H1 (cell line): ENCODE results near the gene ATP6AP1. TPM values are rescaled to one million over a fixed set of nuclear protein-coding genes. Genes with fewer than 3 reads are reported as not detected.

Experiments
- ATF2 ChIP-seq: IDR thresholded peaks from 2 replicates; pipeline ENCODE4 v1.6.1; 2012; ENCODE audit warnings: low read length, inconsistent platforms
- CHD7 ChIP-seq: fragments of 300-600 bp; sonication (generic); IDR thresholded peaks from 2 replicates; pipeline ENCODE4 v1.7.1; 2012; ENCODE audit warnings: low read length, moderate library complexity, mild to moderate bottlenecking, inconsistent platforms; ENCODE audit not compliant: insufficient replicate concordance
- GTF2F1 ChIP-seq: IDR thresholded peaks from 2 replicates; pipeline ENCODE4 v1.6.1; 2012; ENCODE audit warnings: low read depth, low read length, improper control_type of control experiment, borderline replicate concordance
- SP2 ChIP-seq: IDR thresholded peaks from 2 replicates; pipeline ENCODE4 v1.6.1; 2012; ENCODE audit warnings: mild to moderate bottlenecking, low read length, inconsistent platforms
- polyA plus RNA-seq, 7 experiments: library from polyadenylated mRNA; depleted of rRNA in 3 of 7; stranded (reverse) in 5 of 7; unstranded in 2 of 7; fragments of >200 nt in 5 of 7; fragments of 200-250 nt in 2 of 7; gene quantifications; 1 replicate in 5 of 7; 2 replicates in 1 of 7; 4 replicates in 1 of 7; pipeline versions ENCODE4 v1.2.1 to v1.2.3, GENCODE V29; 2011 to 2013; ENCODE audit warnings: missing spikeins in 2 of 7, mixed read lengths in 2 of 7
- total RNA-seq: library from RNA; stranded (reverse); fragmentation: NEBNext Ultra II Directional; extraction: Animal tissue kit (Norgen Biotek cat#: 25700); gene quantifications from 2 replicates; pipeline ENCODE4 v1.2.1, GENCODE V29; 2021

Gene ATP6AP1
- total and polyA plus RNA-seq, 2 of the 8 experiments (the other 6 are each of a cell fraction or from before 2014, with no cell fraction given) = 44.6 to 80.8 TPM

GRCh38 chrX:154457491-154458115 lies 29.1 kb downstream of the ATP6AP1 start (continued):
- TF ChIP-seq CHD7 (no peak), ATF2 (no peak), SP2 (no peak), GTF2F1 (no peak)
